ENCODE data around the gene OGFR.

- no peak for TF ChIP-seq CTCF (IDR thresholded peaks at IDR 0.05)
- no peak for TF ChIP-seq POLR2A (IDR thresholded peaks at IDR 0.05)
Measured at GRCh38 chr20:62776035-62776691, 28.5 kb upstream of the OGFR start.

Measured in adrenal gland (tissue), 5 donors.